HG03025 (cell line): Measurements from ENCODE around the gene APLNR.
"Not testable (repeated sequence)": the region's sequence is repeated elsewhere in the genome, so short reads cannot be mapped to it uniquely, and the experiment has no call there.

Experiments used
- ATAC-seq: cut with Tn5 transposase; IDR thresholded peaks from one replicate; pipeline ENCODE4 v1.9.1; 2021; ENCODE audit warnings: mild to moderate bottlenecking, moderate library complexity; ENCODE audit not compliant: unreplicated experiment, low FRiP score

The APLNR gene

DNA sequence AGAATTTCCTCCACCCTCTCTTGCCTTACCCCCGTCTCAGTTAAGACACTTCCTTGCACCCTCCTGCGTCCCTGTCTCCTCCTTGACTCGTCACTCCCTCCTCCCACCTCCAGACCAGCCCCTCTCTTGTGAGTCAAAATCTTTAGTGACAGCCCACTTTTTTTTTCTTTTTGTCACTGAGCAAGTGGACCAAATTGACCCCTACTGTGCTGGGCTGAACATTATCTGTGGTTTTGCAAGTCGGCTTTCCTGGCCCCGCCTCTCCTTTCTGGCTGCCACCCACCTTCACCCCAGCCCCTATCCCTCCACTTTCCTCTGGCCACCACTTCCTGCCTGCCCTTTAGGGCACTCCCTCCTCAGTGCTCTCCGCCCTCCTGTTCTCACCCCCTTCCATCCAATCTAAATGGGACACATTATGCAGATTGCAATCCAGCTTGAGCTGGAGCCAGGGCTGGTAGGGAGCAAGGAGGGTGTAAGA, at the start of gene APLNR:
Gene APLNR, minus strand, starts transcription at position 47 of the 478 bp plus-strand sequence. CDS start 246 bp downstream, outside the sequence.
- ATAC-seq, result no peak

DNA sequence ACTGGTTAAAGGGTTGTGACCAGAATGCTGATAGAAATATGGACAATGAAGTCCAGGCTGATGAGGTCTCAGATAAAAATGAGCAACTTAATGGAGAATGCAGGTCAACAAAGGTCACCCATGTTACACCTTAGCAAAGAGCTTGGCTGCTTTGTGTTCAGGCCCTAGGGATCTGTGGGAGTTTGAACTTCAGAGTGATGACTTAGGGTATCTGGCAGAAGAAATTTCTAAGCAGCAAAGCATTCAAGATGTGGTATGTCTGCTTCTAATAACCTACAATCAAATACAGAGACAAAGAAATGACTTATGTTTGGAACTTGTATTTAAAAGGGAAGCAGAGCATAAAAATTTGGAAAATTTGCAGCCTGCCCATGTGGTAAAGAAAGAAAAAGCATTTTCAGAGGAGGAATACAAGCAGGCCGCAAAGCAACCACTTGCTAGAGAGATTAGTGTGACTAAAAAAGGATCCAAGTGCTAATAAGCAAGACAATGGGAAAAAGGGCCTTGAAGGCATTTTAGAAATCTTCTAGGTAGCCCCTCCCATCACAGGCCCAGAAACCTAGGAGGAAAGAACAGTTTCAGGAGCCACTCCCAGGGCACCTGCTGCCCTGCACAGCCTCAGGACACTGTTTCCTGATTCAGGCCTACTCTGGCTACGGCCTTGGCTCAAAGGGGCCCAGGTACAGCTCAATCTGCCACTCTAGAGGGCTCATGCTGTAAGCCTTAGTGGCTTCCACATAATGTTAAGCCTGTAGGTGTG, 46.4 kb upstream of the APLNR start:
- ATAC-seq, result no peak

DNA sequence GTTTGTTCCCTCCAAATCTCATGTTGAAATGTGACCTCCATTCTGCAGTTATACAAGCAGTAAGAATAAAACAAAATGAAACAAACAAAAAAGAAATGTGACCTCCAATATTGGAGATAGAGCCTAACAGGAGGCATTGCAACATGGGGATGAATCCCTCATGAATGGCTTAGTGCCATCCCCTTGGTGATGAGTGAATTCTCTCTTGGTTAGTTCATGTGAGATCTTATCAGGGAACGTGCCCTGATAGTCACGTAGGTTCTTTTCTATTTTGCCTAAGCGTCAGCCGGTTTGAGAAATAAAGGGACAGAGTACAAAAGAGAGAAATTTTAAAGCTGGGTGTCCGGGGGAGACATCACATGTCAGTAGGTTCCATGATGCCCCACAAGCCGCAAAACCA, 44.5 kb upstream of the APLNR start:
- not testable (repeated sequence) for ATAC-seq

DNA sequence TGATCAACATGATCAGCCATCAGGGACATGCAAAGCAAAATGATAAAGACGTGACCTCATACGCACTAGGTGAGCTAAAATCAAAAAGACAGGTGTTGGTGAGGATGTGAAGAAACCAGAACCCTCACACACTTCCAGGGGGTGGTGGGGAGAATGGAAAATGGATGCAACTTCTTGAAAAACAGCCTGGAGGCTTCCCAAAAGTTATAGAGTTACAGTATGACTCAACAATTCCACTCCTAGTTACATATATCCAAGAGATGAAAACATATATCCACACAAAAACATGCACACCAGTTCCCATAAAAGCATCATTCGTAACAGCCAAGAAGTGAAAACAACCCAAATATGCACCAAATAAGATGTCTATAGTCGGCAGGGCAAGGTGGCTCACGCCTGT, 42.1 kb upstream of the APLNR start:
- no peak for ATAC-seq

DNA sequence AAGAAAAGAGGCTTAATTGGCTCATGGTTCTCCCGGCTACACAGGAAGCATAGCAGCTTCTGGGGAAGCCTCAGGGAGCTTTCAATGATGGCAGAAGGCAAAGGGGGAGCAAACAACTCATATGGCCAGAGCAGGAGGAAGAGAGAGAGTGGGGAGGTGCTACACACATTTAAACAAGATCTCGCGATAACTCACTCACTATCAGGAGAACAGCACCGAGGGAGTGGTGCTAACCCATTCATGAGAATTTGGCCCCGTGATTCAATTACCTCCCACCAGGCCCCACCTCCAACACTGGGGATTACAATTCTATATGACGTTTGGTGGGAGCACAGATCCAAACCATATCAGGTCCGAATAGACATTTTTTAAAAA, 41.7 kb upstream of the APLNR start:
- no peak for ATAC-seq

DNA sequence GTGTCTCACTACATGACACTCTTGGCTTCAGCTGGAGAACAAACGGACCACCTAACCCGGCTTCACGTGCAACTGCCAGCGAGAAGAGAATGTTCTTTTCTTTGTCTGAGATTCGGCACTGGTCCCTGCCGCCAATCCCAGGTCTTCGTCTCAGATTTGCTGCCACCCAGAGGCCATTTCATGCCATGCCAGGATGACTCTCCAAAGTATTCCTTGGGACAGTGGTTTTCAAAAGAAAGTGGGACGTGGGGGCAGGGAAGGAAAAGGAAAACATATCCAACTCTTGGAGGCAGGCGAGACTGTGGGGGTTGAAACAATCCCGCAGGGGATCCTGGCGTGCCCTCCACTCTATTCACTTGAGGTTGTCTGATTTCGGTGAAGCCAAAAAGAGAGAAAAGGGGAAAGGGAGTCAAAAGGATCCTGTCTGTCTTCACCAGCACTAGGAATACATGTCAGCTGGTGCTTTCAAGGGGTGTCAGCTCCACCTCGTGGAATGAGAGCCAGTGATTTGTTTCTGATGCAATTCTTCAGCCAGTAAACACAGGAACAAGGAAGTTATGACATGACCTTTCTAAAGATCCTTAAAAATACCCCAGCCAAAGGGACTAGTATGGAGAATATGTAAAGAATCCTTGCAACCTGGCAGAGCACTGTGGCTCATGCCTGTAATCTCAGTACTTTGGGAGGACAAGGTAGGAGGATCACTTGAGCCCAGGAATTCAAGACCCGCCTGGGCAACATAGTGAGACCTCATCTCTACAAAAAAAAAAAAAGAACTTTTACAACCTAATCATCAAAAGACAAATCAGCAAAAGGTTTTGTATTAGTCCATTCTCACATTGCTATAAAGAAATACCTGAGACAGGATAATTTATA, 41.0 kb upstream of the APLNR start:
- ATAC-seq, result no peak

DNA sequence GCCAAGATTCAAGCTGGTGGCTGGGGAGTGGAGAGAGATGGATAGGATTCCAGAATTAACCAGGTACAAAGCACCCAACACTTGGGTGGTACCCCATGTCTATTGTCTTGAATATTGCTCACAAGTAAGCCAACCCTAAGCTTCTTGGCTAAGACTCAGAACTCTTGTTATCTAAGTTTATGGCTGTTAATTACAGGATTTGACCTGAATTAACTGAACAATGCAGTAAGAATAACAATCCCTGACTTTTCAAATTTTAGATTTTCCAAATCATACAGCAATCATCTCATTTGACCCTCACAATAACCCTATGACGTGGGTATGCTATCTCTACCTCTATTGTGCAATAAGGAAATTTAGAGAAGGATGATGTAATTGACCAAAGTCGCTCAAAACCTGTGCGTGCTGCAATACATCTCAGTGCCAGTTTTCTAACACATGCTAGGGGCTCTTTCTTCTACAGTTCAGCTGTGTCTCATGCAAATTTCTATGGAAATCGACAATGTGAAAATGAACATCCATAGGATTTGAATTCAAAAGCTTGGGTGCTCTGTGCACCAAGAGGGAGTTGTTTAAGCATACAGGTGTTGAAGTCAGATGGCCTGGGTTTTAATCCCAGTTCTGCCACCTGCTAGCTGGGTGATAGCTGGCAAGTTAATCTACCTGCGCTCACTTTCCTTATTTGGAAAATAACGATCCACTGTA, 40.1 kb upstream of the APLNR start:
- no peak for ATAC-seq

DNA sequence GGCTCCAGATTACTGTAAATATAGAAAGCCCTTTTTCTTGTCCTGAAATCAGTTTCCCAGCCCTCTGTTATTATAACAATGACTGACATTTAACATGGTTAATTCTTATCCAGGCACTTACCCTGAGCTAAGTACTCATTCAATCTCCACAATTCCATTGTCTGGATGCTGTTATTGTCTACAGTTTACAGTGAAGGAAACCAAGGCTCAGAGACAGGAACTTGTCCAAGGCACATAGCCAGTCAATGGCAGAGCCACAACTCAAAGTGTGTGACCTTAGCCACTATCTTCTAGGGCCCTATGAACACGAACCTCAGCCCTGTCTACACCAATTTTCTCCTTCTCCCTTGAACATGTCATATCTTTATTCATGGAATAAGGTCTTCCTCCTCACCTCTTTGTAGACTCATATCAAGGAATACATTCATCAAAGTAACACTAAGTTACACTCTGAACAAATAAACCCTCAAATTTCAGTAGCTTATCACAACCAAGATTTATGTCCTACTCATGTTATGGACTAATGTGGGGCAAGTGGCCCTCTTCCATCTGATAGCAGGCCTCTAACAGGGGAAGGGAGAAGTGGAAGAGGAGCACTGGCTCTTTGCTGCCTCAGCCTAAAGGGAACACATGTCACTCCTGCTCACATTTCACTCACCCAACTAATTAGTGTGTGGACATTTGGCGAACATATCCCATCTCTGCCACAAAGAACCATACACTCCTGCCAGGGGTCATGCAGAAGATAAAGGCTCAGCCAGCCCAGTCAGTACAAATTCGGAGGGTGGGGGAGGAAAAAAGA, 39.3 kb upstream of the APLNR start:
- ATAC-seq, result no peak

DNA sequence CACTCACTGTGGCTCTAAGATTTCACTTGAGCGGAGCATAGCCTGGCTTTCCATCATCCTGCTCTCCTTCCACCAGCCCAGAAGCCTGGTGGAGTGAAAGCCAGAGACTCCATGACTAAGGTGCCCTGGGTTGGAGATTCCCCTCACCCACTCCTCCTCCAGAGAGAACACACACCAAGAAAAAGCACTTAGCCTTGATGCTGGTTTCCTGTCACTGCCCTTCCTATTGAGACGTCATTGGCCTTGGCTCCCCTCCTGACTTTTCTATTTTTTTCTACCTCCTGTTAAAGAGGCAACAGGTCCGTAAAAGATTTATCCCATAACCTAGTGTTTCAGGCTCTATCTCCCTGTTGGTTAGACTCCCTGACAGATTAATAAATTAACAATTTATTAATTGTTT, 38.5 kb upstream of the APLNR start:
- no peak for ATAC-seq

DNA sequence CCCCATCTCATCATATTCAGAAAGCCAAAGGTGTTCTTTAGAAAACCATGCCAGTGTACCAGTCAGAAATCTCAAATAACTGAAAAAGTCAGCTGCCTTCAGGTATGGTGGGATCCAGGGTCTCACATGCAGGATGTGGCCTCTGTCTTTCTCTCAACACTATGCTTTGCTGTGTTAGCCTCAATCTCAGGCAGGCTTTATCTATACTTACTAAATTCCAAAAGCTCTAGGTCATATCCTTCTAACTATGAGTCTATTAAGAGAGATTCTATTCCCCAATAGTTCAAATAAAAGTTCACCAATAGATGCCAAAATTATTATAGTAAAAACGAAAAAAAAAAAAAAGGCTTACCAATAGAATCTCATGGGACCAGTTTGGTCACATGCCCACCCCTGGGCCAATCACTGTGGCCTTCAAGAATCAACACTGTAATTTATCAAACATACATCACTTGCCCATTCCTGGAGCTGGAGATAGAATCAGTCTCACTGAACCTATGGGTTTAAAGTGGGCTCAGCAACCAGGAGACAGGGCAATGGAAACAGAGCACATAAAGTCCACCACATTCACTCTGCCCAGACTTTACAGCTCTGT, 38.0 kb upstream of the APLNR start:
- ATAC-seq, result no peak

DNA sequence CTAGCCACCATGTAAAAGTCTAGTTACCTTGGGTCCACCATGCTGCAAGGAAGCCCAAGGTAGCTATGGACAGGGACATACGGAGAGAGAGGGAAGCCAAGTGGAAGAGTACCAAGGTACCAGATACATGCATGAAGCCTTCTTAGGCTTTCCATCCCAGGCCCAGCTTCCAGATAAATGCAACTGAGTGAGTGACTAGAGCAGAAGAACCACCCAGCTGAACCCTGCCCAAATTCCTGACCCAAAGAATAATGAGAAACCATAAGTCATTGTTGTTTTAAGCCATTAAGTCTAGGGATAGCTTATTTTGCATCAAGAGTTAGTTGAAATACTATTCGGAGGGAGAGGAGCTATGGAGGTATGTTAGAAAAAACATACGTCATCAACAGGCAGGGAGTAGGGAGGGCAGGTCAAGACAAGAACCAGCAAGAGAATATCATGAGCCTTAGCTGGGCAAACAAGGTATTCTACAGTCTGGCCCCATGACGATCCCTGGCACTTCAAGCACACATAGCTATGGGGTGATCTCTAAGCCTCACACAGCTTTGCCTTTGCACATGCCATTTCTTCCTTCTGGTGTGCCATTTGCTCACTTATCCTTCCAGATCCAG, 36.5 kb upstream of the APLNR start:
- ATAC-seq, result no peak

DNA sequence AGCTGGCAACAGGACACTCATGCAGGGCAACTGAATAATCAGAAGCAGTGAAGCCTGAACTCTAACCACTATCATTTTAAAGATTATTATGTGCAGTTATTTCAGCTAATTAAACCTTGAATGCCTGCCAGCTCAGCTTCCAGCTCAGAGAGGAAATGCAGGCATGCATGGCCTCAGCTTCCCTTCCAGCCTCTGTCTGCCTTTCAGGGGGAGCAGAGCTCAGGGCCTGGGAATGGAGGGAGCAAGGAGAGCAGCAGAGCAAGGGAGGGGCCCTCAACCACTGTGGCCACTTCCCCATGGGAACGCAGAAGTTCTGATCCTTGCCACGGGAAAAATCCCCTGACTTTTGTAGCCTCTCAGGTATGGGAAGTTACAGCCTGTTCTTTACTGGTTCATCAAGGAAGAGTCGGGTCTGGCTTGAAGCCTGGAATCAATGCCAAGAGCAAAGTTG, 32.5 kb upstream of the APLNR start:
- ATAC-seq, result no peak

DNA sequence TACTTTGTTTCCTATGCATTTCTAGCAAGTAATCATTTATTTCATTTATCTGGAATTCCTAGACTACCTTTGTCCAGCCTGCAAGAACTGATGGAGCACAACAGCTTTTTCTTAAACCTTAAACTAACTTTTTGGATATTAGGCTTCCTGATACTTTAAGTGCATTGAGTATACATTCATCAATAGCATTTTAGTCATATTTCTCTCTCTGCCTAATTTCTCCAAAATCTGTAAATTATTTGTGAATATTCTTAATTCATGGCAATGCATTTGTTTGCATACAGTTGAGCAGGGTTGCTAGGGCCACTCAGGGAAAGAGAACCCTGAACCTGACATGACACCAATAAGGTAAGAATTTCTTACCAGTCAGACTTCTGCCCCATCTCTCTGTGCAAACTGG, 29.1 kb upstream of the APLNR start:
- no peak for ATAC-seq

DNA sequence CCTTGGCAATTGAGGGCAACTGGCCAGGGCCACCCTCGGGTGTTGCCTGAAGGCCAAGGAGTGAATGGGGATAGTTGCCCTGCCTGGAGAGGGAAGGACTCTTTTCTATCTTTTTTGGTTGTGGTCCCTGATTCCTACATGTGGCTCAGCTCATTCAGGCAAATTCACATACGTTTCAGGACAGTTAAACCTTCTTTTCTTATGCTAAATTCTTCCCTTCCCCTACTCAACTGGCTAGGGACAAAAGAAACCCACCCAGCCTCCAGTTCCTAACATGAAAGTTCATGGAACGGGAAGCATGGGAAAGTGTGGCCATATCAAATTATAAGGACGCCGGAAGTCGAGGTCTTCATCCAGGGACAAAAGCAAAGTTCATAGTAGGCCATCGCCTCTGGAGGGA, 26.3 kb upstream of the APLNR start:
- no peak for ATAC-seq

DNA sequence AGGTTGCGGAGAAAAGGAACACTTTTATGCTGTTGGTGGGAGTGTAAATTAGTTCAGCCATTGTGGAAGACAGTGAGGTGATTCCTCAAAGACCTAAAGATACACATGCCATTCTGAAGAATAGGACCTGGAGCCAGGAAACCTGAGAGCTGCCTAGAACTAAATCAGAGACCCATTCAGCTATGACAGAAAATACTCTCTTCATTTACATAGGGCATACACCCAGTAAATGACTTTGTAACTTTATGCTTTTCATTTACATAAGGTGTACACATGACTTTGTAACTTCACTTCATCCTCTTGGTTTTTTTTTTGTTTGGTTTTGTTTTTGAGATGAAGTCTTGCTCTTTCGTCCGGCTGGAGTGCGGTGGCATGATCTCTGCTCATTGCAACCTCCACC, 25.1 kb upstream of the APLNR start:
- no peak for ATAC-seq

DNA sequence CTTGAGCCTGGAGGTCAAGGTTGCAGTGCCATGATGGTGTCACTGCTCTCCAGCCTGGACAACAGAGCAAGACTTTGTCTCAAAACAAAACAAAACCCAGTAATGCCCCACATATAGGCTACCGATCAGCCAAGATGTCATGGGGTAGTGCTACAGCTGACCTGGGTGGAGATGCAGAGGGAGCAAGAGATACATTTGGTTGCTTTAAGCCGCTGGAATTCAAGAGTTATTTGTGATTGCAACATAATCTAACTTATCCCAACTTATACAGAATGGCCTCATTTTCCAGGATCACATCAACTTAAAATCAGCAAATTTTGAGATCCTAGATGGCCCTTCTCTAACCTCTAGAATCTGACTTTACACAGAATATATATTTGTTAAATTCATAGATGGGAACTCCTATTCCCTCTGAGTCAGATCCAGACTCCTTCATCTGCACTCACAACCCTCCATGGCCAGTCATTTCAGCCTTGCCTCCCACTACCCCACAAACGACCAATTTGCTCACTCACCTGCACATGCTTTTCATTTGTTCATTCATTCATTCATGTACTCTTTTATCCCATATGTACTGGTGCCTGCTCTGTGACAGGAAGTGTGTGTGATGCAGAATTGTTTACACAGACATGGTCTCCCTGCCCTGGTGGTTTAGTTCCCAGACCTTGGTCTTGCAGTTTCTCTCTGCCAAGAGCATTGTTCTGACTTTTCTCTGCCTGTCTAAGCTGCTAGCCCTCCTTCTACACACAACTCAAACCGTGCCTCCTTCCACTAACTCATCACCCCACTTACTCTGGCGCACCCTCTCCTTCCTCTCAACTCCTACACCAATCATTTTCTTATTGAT, 24.1 kb upstream of the APLNR start:
- ATAC-seq, result no peak

DNA sequence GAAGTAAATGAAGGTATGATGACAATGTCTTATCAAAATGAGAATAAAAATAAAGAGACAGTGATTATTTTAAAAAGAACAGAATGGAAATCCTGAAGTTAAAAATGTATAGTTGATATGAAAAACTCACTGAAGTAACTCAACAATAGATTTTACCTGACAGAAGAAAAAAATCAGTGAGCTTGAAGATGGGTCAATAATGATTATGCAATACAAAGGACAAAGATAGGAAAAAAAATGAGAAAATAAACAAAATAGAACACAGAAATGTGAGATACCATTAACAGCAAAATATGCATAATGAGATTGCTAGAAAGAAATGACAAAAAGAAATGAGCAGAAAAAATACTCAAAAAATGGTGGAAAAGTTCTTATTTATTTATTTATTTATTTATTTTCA, 19.1 kb upstream of the APLNR start:
- ATAC-seq, result no peak

DNA sequence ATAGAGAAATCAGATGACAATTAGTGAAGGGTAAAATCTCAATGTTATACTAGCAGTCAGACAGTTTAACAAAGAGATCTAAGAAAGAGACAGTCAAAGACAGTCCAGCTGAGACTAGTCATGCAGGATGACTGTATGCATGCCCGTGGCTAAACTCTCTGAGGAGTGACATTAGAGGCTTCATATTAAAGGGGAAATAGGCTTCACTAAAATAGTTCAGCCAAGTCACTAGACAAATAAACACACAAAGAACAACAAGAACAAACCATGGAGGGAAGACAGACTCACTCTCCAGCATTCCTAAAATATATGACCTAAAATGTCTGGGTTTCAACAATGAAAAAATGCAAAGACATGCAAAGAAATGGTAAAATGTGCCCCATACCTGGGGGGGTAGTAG, 18.6 kb upstream of the APLNR start:
- no peak for ATAC-seq

DNA sequence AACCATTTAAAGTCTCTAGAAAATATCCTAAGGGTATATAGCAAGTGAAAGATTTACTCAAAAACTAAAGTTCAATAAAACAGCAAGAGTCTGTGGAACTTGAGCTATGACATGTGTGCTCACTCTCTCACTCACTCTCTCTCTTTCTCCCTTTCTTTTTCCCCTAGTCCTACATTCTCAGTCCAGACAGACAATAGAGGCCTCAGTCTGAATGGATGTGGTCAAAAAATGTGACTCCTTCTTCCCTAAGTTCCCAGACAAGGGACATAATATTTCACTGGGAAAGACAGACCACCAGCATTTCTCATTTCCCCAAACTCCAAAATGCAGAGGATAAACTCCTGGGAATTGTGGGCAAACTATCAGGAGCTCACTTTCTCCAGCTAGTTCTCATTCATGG, 17.6 kb upstream of the APLNR start:
- ATAC-seq, result no peak
